SH-SY5Y (cell line): ENCODE data around the gene REEP5.

Experiments used
- GATA2 ChIP-seq: IDR thresholded peaks from 2 replicates; pipeline ENCODE4 v1.6.1; 2011; ENCODE audit warnings: mild to moderate bottlenecking, low read depth, low read length
- GATA3 ChIP-seq: IDR thresholded peaks from 2 replicates; pipeline ENCODE4 v1.6.1; 2011; ENCODE audit warnings: low read depth, mild to moderate bottlenecking, low read length, moderate library complexity

The REEP5 gene

GRCh38 chr5:112917453-112917995 lies 4.5 kb downstream of the REEP5 start:
- TF ChIP-seq GATA2 (no peak), GATA3 (no peak)

DNA sequence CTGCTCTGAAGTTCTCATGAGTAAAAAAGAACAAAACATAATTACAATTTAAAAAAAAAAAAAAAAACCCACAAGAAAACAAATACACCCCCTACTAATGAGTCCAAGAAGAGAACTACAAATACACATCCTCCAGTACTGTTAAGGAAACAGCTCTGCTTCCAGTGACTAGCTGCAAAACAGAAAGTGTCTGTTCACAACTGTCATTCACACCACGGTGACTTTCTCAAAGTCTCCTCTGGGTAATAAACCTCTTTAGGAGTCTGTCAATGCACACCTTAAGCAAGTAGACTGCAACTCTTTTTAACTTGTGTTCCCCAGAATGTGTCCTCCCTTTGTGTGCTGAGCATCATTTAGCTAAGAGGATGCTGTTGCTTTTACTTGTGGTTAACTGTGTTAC lies 6.2 kb downstream of the REEP5 start:
- TF ChIP-seq GATA2, result no peak
- TF ChIP-seq GATA3, result no peak

DNA sequence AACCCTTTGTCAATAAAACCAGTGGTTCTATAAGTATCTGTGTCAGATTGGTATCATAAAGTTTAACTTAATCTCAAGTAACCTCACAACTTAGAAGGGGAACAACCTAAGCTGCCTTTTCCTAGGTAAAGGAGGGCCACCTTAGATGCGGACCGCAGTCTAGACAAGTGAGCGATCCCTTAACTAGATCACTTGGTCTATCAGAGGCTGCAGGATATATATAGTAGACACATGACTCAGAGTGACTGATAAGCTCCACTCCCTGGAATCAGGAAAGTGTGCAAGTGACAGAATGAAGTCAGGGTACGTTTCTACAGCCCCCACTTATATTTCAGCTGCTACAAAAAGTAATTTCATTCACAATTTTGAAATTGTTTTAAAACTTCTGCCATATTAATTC lies 7.4 kb downstream of the REEP5 start:
- TF ChIP-seq GATA2 (no peak), GATA3 (no peak)

DNA sequence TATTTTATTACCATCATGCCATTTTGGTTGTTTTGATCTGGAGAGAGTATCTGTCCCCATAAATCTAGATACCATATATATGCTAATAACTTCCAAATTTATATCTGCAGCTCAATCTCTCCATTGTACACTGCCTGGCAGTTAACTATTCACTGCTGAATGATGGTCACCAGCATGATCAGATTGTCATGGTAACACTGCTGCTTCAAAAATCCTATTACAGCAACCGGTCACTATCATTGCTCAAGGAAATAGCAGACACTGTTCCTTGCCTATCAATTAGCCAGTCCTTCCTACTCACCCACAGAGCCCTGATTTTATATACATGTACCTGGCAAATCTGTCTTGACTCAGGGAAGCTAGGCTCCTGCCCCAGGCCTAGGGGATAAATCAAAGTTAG lies 11.5 kb downstream of the REEP5 start:
- TF ChIP-seq GATA2 (no peak), GATA3 (no peak)

- TF ChIP-seq GATA2, result no peak
- TF ChIP-seq GATA3, result no peak
Measured at GRCh38 chr5:112908854-112909253, 13.2 kb downstream of the REEP5 start.

GRCh38 chr5:112907166-112907631 lies 14.8 kb downstream of the REEP5 start:
- TF ChIP-seq GATA2, result no peak
- no peak for TF ChIP-seq GATA3

- TF ChIP-seq GATA3, result no peak
- TF ChIP-seq GATA2, result no peak
Measured at GRCh38 chr5:112906637-112907036, 15.4 kb downstream of the REEP5 start.

GRCh38 chr5:112902561-112902960 lies 19.5 kb downstream of the REEP5 start:
- no peak for TF ChIP-seq GATA3
- TF ChIP-seq GATA2, result no peak

- no peak for TF ChIP-seq GATA3
- no peak for TF ChIP-seq GATA2
Measured at GRCh38 chr5:112895682-112896081, 26.3 kb downstream of the REEP5 start.

GRCh38 chr5:112892776-112893175 lies 29.3 kb downstream of the REEP5 start:
- TF ChIP-seq GATA3, result no peak
- TF ChIP-seq GATA2, result no peak

DNA sequence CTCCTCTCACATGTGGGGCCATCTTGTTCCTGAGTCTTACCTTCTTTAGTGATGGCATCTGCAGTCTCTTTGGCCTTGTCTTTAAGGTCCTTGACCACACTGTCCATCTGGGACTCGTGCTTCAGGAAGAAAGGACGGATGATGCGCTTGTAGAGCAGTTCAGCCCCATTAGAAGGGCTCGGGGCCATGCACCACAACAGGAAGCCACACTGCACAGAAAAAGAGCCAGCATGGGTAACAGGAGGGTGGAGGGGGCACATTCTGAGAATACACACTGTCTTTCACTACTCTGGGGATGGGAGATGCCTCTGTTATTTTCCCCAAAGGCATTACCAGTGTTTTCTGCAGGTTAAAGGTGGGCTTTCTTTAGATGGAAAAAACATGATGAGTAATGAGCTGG lies 35.1 kb downstream of the REEP5 start:
- TF ChIP-seq GATA3, result no peak
- no peak for TF ChIP-seq GATA2

GRCh38 chr5:112885001-112885400 lies 37.0 kb downstream of the REEP5 start:
- no peak for TF ChIP-seq GATA3
- TF ChIP-seq GATA2, result no peak

DNA sequence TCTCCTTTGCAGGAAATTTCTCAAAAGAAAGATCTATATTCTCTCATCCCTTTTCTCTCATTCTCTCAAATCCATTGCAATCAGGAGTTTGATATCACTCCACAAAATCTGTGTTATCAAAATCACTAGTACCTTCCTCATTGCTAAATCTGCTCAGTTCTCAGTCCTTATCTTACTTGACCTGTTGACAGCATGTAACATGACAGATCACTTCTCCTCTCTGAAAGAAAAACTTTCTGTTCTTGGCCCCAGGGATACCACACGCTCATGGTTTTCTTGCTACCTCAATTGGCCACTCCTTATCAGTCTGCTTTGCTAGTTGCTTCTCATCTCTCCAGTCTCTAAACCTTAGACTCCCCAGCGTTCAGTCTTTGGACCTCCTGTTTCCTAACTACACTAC lies 38.8 kb downstream of the REEP5 start:
- TF ChIP-seq GATA3 (no peak), GATA2 (no peak)

- TF ChIP-seq GATA3 (no peak), GATA2 (no peak)
Measured at GRCh38 chr5:112880219-112880964, 41.6 kb downstream of the REEP5 start.

DNA sequence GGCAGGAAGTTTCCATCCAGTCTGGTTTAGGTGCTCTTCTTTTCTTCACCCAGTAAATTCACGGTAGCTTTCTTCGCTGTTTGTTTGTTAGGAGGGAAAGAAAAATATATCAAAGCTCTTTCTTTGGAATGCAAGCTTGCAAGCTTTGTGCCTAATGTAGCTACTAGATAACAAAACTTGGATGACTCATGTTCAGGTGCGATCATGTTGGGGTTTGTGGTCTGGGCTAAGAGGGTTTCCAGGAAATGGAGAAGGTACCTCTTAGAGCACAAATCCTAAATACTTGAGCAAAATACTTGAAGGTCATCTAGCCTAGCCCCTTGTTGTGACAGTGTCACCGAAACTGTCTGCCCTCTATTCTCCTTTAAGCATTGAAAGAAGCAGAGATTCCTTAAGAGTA lies 43.3 kb downstream of the REEP5 start:
- TF ChIP-seq GATA3, result no peak

DNA sequence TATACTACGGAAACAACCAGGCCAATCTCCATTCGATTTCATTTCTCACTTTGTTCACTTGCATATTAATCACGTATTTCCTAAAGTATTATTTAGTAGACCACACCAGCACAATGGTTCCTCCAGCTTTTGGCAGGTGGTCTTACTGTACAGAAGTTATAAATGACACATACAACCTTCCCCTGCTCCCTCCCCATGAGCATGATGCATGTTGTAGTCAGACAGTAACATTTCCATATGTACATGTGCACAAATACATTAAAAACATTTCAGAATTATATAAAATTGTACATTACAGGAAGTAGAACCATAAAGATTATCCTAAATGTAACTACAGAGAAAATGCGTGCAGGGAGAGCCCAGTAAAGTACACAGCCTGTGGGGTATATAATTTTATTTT lies 43.9 kb downstream of the REEP5 start:
- TF ChIP-seq GATA2, result no peak
- TF ChIP-seq GATA3, result no peak

- no peak for TF ChIP-seq GATA3
- no peak for TF ChIP-seq GATA2
Measured at GRCh38 chr5:112876362-112876761, 45.7 kb downstream of the REEP5 start.
